ENCODE measurements around the gene CACHD1.

The CACHD1 gene

GRCh38 chr1:64472805-64473204, 2.9 kb downstream of the CACHD1 start:
- DNase-seq (ENCODE audit: low read depth in 3 of 3, low spot score in 1 of 3), result no peak

DNA sequence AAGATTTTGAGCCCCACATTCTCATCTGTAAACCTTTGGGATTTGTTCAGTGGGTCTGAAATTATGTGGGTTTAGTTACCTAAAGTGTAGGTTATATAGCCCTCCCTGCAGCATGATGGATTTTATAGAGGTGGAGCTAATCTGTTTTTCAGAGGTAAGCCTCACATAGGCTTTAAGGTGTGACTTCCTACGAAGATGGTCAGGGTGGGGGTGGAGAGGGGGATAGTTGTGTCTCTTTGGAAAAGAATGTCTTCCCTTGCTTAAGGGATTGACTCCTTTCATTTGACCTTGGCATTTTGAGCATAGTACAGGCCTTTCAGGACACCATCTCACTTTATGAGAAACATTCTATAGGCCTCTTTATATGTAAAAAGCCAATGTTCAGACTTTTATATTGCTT, 3.4 kb downstream of the CACHD1 start:
- DNase-seq (ENCODE audit: low read depth in 3 of 3, low spot score in 1 of 3), result no peak

DNA sequence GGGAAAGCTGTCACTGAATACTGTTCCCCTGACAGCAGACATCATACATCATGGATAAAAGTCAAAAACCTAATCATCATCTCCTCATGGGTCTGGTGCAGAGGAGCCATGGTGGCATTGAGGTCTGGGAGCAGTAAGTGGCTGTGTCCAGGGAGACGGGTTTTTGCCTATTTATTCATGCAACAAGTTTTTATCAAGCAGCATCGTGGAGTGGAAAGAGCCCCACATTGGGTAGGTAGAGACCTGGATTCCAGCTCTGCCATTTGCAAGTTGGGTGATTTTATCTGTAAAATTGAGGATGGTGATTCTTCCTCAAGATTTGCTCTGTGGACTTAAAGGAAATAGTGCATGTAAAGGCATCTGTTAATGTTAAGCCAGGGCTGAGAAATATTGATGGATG, 4.2 kb downstream of the CACHD1 start:
- no peak for DNase-seq (ENCODE audit: low read depth in 3 of 3, low spot score in 1 of 3)

DNA sequence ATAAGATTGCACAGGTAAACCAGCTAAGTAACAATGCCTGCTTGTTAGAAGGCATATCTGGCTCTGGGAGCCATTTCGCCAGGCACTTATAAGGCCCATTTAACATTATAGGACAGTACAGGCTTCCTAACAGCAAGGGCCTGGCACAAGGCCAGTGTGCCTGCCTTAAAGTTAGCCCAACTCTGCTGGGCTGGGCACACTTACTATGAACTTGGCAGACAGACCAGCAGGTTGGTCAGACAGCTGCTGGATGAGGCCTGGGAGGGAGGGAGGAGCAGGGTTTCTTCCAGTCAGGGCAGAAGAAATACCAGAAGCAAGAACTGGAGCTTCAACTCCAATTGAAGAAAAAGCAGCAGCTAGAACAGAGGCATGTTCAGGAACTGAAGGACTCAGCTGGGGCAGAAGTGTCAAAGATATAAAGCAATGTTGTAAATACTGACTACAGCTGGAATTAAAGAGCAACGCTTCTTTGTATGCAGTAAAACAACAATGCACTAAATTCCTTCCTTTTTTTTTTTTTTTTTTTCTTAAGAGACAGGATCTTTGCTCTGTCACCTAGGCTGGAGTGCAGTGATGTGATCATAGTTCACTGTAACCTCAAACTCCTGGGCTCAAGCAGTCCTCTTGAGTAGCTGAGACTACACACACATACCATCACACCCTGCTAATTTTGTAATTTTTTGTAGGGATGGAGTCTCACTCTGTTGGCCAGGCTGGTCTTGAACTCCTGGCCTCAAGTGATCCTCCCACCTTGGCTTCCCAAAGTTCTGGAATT, 4.9 kb downstream of the CACHD1 start:
- no peak for DNase-seq (ENCODE audit: low read depth in 3 of 3, low spot score in 1 of 3)

DNA sequence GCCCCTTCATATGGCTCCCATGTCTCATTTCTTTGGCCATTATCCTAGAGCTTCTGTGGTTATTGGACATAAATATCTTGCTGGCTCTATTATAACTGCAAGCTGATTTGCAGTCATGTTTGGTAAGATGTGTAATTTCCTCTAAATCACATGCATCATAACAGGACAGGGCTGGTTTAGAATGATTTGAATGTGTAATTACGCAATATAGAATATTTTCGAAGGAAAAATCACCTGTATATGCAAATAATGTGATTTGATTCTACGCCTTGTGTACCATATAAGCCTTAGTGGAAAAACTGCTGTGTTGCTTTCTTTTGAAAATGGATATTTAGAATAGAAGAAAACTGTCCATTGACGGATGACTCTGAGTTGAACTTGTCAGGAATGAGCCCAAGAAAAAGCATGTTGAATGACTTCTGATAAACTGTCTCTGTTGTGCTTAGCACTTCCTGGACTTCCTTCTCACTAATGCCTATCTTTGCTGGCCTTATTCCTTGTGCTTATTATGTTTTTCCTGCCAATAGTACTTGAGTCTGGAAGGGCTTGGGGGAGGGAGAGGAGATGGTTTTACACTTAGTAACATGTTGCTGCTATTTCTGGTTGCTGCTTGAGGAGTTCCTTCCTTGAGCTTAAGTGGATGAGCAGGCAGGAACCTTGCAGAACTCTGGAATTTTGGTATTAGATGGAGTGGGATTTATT, 6.5 kb downstream of the CACHD1 start:
- no peak for DNase-seq (ENCODE audit: low read depth in 3 of 3, low spot score in 1 of 3)

DNA sequence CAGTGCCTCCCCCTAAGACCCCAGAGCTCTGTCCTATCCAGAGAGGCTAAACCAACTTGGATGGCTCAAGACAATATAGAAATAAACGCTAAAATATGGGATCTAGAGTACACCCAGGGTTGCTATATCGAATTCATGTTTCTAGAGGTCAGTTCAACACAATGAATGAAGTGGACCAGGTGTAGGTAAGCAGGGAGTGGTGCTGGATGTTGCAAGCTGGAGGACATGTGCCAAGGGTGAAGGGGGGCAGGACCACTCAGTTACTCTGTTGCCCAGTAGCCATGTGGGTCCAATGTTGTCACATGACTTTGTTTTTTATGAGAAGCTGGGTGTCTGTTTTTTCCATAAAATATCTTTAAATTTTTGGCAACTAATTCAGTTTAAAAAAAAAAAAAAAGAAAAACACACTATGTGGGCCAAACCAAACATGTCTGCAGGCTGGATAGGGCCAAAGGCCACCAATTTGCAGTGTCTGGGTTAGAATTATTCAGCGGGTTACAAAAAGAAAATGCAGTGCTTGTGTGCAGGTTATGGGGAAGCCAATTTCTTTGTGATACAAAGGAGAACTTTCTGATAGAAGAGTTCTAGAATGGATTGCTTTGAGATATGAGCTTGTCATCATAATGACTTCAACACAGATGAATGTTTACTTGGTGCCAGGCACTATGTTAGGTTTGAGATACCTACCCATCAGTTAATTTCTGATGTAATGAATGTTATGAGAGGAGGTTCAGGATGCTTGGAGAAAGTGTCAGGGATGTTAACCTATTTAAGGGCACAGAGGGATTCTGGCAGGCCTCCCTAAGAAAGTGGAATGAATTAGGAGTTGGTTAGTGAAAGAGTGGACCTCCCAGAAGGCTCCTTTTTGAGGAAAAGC, 8.9 kb downstream of the CACHD1 start:
- no peak for DNase-seq (ENCODE audit: low read depth in 3 of 3, low spot score in 1 of 3)

DNA sequence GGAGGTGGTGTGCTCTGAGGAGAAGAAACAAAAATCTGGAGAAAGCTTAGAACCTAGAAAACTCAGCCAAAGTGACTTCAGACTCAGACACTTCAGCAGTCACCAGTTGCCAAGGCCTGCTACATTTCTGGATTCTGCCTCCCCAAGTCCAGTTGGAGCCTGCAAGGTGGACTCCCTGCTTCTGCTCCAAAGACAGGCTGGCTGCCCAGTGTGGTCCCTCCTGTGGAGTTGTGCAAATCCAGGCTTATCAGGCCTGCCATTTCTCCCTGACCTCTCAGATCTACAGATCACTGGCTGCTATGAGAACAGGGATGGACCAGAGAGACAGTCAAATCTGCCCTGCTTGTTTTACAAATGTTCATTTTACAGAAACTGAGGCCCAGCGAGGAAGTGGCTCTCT, 9.9 kb downstream of the CACHD1 start:
- no peak for DNase-seq (ENCODE audit: low read depth in 3 of 3, low spot score in 1 of 3)

- no peak for DNase-seq (ENCODE audit: low read depth in 3 of 3, low spot score in 1 of 3)
Observed at GRCh38 chr1:64480999-64481772, 11.3 kb downstream of the CACHD1 start.

GRCh38 chr1:64482128-64482527, 12.2 kb downstream of the CACHD1 start:
- DNase-seq (ENCODE audit: low read depth in 3 of 3, low spot score in 1 of 3), result no peak

DNA sequence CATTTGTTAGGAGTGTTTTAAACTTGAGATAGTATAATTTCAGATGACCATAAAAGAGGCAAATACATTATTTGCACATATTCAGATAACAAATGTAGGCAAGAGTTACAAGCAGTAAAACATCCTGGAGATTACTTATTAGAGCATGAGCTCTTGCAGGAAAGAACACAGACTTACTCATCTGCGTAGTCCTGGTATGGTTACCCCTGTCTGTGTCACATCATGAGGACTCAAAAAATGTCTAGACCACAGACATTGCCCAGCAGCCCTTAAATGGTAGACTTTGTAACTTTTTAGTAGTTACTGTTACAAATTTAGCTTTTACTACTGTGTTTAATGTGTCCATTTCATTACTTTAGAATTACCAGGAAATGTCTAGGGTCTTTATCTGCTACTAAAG, 12.8 kb downstream of the CACHD1 start:
- no peak for DNase-seq (ENCODE audit: low read depth in 3 of 3, low spot score in 1 of 3)

- DNase-seq (ENCODE audit: low read depth in 3 of 3, low spot score in 1 of 3), result no peak
Observed at GRCh38 chr1:64483731-64484414, 13.9 kb downstream of the CACHD1 start.

GRCh38 chr1:64484651-64485050, 14.7 kb downstream of the CACHD1 start:
- DNase-seq (ENCODE audit: low read depth in 3 of 3, low spot score in 1 of 3), result no peak

DNA sequence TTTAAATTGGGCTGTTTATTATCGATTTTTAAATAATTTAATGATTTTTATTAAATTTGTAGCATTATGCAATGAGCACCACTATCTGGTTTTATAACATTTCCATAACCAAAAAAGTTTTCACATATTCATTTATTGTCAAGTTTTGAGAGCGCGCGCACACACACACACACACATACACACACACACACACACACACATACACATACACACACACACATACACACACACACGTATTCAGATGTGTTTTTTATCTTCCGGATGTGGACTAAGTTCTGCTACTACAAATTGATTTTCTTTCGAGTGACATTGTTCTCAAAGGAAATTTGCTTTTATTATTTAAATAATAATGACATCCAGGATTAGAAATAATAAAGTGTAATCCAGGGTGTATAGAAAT, 16.3 kb downstream of the CACHD1 start:
- DNase-seq (ENCODE audit: low read depth in 3 of 3, low spot score in 1 of 3), result no peak

DNA sequence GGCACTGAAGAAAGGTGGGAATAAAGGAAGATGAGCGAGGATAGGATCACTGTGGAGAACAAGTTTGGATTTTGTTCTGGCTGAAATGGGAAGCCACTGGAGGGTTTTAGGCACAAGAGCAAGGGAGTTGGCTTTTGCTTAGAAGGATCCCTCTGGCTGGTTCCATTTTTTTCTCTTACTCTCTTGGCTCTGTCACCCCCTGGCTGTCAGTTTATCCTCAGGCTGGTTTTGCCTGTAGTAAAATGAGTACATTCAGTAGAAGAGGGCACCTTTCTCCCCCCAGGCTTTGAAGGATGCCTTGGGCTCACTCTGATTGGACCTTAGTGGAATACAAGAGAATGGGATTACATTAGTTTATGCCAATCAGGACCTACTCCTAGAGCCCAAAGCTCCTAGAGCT, 17.1 kb downstream of the CACHD1 start:
- no peak for DNase-seq (ENCODE audit: low read depth in 3 of 3, low spot score in 1 of 3)

- DNase-seq (ENCODE audit: low read depth in 3 of 3, low spot score in 1 of 3), result no peak
Observed at GRCh38 chr1:64488862-64489261, 18.9 kb downstream of the CACHD1 start.

DNA sequence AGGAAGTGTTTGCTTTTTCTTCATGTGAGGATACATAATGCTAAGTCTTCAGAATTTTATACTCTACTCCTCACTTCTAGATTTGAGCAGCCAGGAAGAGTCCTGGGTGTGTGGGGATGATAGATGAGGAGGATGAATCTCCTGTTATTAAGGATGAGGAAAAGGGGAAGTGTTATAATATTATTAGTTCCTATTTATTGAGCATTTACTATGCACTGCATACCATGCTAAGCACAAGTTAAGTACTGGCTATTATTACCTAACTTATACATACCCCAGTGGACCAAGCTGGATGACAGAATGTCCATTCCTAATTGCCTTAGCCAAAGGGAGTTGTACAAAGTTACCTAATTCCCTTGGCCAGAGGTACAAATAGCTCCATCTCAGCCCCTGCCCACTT, 19.8 kb downstream of the CACHD1 start:
- DNase-seq (ENCODE audit: low read depth in 3 of 3, low spot score in 1 of 3), result no peak

DNA sequence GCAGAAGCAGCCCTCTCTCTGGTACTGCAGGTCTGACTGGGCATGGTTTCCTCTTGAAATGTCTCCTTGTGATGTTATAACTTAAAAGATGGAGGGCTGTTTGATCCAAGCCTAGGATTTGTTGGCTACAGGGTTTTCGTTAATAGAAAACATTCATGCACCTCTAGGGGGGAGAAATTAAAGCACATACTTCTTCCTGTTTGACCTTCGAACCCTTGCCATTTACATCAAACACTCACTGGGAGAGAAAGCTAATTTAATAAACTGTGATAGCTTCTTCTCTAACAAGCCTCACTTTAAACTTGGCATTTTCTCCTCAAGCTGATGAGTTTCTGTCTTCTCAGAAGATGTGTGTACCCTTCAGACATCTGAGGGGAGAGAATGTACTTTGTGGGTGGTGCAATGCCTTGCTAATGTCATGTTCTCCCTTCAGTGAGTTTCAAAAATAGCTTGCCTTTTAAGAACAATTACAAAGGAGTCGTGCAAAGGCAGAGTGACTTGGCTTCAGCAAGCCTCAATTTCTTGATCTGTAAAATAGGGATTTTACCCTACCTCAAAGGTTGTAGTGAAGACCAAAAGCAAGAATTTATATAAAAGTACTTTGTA, 20.4 kb downstream of the CACHD1 start:
- DNase-seq (ENCODE audit: low read depth in 3 of 3, low spot score in 1 of 3), result no peak

GRCh38 chr1:64492424-64492823, 22.5 kb downstream of the CACHD1 start:
- DNase-seq (ENCODE audit: low read depth in 3 of 3, low spot score in 1 of 3), result no peak

GRCh38 chr1:64493831-64494230, 23.9 kb downstream of the CACHD1 start:
- DNase-seq (ENCODE audit: low read depth in 3 of 3, low spot score in 1 of 3), result no peak

GRCh38 chr1:64494659-64495058, 24.7 kb downstream of the CACHD1 start:
- no peak for DNase-seq (ENCODE audit: low read depth in 3 of 3, low spot score in 1 of 3)
